Measurements from ENCODE around the gene CEP112.

DNA sequence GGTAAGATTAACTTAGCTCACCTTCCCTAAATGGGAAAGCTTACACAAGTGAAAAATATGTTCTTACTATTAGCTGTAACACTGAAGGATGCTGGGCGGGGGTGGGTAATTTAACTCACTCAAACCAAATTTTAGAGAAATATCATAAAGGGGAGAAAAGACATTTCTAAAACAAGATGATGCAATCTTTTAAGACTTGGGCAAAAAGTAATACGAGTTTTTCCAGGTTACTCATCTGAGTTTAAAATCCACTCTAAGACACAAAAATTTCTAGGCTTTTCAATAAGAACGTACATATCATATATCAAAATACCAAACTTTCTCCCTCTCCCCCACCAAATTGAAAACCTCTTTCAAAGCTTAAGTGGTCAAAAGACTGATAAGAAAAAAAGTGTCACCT, 228.8 kb downstream of the CEP112 start:
- TF ChIP-seq, protein P1, sequence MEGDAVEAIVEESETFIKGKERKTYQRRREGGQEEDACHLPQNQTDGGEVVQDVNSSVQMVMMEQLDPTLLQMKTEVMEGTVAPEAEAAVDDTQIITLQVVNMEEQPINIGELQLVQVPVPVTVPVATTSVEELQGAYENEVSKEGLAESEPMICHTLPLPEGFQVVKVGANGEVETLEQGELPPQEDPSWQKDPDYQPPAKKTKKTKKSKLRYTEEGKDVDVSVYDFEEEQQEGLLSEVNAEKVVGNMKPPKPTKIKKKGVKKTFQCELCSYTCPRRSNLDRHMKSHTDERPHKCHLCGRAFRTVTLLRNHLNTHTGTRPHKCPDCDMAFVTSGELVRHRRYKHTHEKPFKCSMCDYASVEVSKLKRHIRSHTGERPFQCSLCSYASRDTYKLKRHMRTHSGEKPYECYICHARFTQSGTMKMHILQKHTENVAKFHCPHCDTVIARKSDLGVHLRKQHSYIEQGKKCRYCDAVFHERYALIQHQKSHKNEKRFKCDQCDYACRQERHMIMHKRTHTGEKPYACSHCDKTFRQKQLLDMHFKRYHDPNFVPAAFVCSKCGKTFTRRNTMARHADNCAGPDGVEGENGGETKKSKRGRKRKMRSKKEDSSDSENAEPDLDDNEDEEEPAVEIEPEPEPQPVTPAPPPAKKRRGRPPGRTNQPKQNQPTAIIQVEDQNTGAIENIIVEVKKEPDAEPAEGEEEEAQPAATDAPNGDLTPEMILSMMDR (IDR thresholded peaks at IDR 0.05; ENCODE audit: low read depth, low read length) = no peak
- TF ChIP-seq POLR2A (IDR thresholded peaks at IDR 0.05; ENCODE audit: extremely low read depth, insufficient read length) (no peak), MYC (IDR thresholded peaks at IDR 0.05; ENCODE audit: low read depth, low read length) (no peak)
- TF ChIP-seq, protein P2, sequence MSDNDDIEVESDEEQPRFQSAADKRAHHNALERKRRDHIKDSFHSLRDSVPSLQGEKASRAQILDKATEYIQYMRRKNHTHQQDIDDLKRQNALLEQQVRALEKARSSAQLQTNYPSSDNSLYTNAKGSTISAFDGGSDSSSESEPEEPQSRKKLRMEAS (IDR thresholded peaks at IDR 0.05; ENCODE audit: low read depth, low read length) = no peak

Data from NB4 (cell line).